GM12891 (cell line): ENCODE results near the gene IPO4.

ENCODE experiments used
- POLR2A ChIP-seq: IDR thresholded peaks from 2 replicates; pipeline ENCODE4 v1.6.1; 2011; ENCODE audit warnings: low read depth, low read length, control low read depth
- POLR2AphosphoS5 ChIP-seq: IDR thresholded peaks from 2 replicates; pipeline ENCODE4 v1.6.1; 2011; ENCODE audit warnings: low read depth, low read length, control low read depth

GRCh38 chr14:24150567-24150966 is 38.0 kb downstream of the IPO4 start:
- TF ChIP-seq POLR2AphosphoS5 (no peak), POLR2A (no peak)
